Activated CD8-positive, alpha-beta T cell treated with anti-CD3 and anti-CD28 coated beads for 36 hours (primary cell): ENCODE data around the gene IGSF3. TPM values are rescaled to one million over a fixed set of nuclear protein-coding genes. Genes with fewer than 3 reads are reported as not detected.

Experiments
- ATAC-seq: fragments of 200-7000 bp; cut with Tn5 transposase; one replicate; pipeline ENCODE4 v1.10.0; 2021; ENCODE audit warnings: mild to moderate bottlenecking, moderate library complexity
- CTCF ChIA-PET: fragments of 350-600 bp; sonication (Branson Sonifier 250); formaldehyde crosslinking; loops from one replicate; lab custom pipeline; 2021; ENCODE audit warnings: antibody characterized with exemption; lab: Charles Lee
- POLR2A ChIA-PET: fragments of 350-600 bp; sonication (Branson Sonifier 250); formaldehyde crosslinking; loops from one replicate; lab custom pipeline; 2021; ENCODE audit warnings: antibody characterized with exemption; lab: Charles Lee
- DNase-seq: peaks from one replicate; pipeline ENCODE4 v3.0.0-alpha.2; 2020
- H3K27ac Mint-ChIP-seq: one replicate; pipeline ENCODE4 v1.8.0; 2021; ENCODE audit warnings: mild to moderate bottlenecking, mixed read lengths
- H3K27me3 Mint-ChIP-seq: one replicate; pipeline ENCODE4 v1.8.0; 2021; ENCODE audit warnings: mixed read lengths
- H3K36me3 Mint-ChIP-seq: one replicate; pipeline ENCODE4 v1.8.0; 2021; ENCODE audit warnings: low read depth, mixed read lengths
- H3K4me1 Mint-ChIP-seq: one replicate; pipeline ENCODE4 v1.8.0; 2021; ENCODE audit warnings: low read depth, mixed read lengths
- H3K4me3 Mint-ChIP-seq: one replicate; pipeline ENCODE4 v1.8.0; 2021; ENCODE audit warnings: mild to moderate bottlenecking, moderate library complexity, mixed read lengths
- H3K9me3 Mint-ChIP-seq: one replicate; pipeline ENCODE4 v1.8.0; 2021; ENCODE audit warnings: mixed read lengths
- CTCF ChIP-seq: fragments of 200-600 bp; IDR thresholded peaks from one replicate; pipeline ENCODE4 v1.8.0; 2022; ENCODE audit warnings: antibody characterized with exemption, mild to moderate bottlenecking
- intact Hi-C: fragments of 100-400 bp; cut with micrococcal nuclease; formaldehyde crosslinking; loops from one replicate; pipeline ENCODE4 v1.10.0; 2022
- total RNA-seq, 2 experiments: library from RNA; stranded (reverse); gene quantifications; one replicate each; pipeline ENCODE4 v1.2.3, GENCODE V29; 2021

Gene IGSF3
- total RNA-seq, 2 experiments from 2014 or later: 0.54 to 0.72 TPM

- CTCF ChIA-PET: interaction anchor here (1.0 to 2.0 kb wide), 8 partner anchors 12 to 511 kb away, joined by 3 to 10 read pairs (median 4); no protein-coding TSS in a partner anchor
- POLR2A ChIA-PET: interaction anchor here (1.0 to 2.5 kb wide), 5 partner anchors 9 to 54 kb away, joined by 3 to 11 read pairs (median 4); no protein-coding TSS in a partner anchor
- no peak for DNase-seq
- no peak for TF ChIP-seq CTCF
- no peak overlapping the region for H3K4me3 Mint-ChIP-seq
- H3K9me3 Mint-ChIP-seq: peaks cover under 1% of the 10 kb centered on the region
- H3K4me1 Mint-ChIP-seq: peaks cover 70% of the 10 kb centered on the region
- intact Hi-C loops: loop anchor here (5.0 kb wide), 1 partner anchor 50 kb away; no protein-coding TSS in a partner anchor
- no peak for ATAC-seq
- no peaks in the 10 kb centered on the region for H3K27me3 Mint-ChIP-seq
- H3K36me3 Mint-ChIP-seq: peaks cover 12% of the 10 kb centered on the region
- peak overlapping the region; percentile 92 for H3K27ac Mint-ChIP-seq
Measured at GRCh38 chr1:116557323-116557878, 110.1 kb downstream of the IGSF3 start.

GRCh38 chr1:116556289-116557006, 111.1 kb downstream of the IGSF3 start:
- ChIA-PET CTCF (interaction anchor here (0.7 to 2.0 kb wide), 10 partner anchors 12 to 511 kb away, joined by 3 to 10 read pairs (median 4); no protein-coding TSS in a partner anchor), POLR2A (interaction anchor here (0.8 to 2.5 kb wide), 6 partner anchors 10 to 504 kb away, joined by 3 to 11 read pairs (median 4); partner anchors contain the start of gene TTF2)
- intact Hi-C loops: loop anchor here (5.0 kb wide), 1 partner anchor 49 kb away; no protein-coding TSS in a partner anchor
- Mint-ChIP-seq H3K4me3 (peak overlapping the region; percentile 40), H3K27ac (peak overlapping the region; percentile 92), H3K9me3 (no peaks in the 10 kb centered on the region), H3K27me3 (no peaks in the 10 kb centered on the region), H3K4me1 (peaks cover 68% of the 10 kb centered on the region), H3K36me3 (peaks cover 10% of the 10 kb centered on the region)
- DNase-seq (peak; percentile 84), ATAC-seq (peak; percentile 95)
- TF ChIP-seq CTCF: no peak

GRCh38 chr1:116554924-116555323, 112.6 kb downstream of the IGSF3 start:
- no peaks in the 10 kb centered on the region for H3K27me3 Mint-ChIP-seq
- intact Hi-C loops: loop anchor here (5.0 kb wide), 1 partner anchor 48 kb away; no protein-coding TSS in a partner anchor
- ChIA-PET POLR2A (no interaction called here), CTCF (no interaction called here)
- peaks cover 8% of the 10 kb centered on the region for H3K36me3 Mint-ChIP-seq
- no peak for ATAC-seq
- peaks cover 60% of the 10 kb centered on the region for H3K4me1 Mint-ChIP-seq
- TF ChIP-seq CTCF: no peak
- no peak for DNase-seq
- H3K4me3 Mint-ChIP-seq: no peak overlapping the region
- H3K27ac Mint-ChIP-seq: peak overlapping the region; percentile 32
- no peaks in the 10 kb centered on the region for H3K9me3 Mint-ChIP-seq

DNA sequence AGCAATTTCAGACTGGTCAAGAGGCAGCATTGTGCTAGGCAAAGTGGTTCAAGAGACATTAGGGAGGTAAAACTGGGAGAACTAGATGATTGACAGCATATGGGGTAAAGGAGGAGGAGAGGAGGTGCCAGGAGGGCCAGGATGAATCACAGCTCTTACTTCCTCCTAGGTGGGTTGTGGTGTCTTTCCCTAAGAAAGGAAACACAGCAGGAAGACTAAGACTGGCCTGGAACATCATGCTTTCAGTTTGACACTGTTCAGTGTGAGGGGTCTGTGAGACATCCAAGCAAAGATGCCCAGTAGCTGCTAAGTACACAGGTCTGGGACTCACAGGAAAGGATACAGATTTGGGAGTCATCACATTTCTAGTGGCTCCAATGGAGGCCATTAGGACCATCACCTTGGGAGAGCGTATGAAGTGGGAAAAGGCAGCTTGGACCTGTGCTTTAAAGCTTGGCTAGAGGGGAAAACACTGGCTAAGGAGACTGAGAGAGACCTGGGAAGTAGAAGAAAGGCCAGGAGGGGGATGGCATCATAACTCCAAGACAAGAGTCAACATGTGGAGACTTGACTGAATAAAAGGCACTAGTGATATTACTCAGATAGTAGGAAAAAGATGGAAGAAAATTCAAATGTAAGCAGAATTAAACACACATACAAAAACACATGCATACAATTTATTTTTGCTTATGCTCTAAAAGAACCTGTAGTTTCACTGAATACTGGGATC, 114.0 kb downstream of the IGSF3 start:
- Mint-ChIP-seq H3K27ac (peak overlapping the region; percentile 21), H3K27me3 (no peaks in the 10 kb centered on the region), H3K36me3 (peaks cover 10% of the 10 kb centered on the region), H3K4me1 (peaks cover 50% of the 10 kb centered on the region), H3K4me3 (no peak overlapping the region), H3K9me3 (no peaks in the 10 kb centered on the region)
- intact Hi-C loops: no loop called here
- POLR2A ChIA-PET: interaction anchor here (0.8 kb wide), 1 partner anchor 184 kb away, joined by 4 read pairs; no protein-coding TSS in a partner anchor
- ATAC-seq (no peak), DNase-seq (no peak)
- CTCF ChIA-PET: interaction anchor here (1.2 to 1.3 kb wide), 2 partner anchors 10 to 13 kb away, joined by 3 read pairs; no protein-coding TSS in a partner anchor
- no peak for TF ChIP-seq CTCF
